GM21367 (cell line): ENCODE data around the gene CABLES2.

ENCODE experiments used
- ATAC-seq: cut with Tn5 transposase; IDR thresholded peaks from one replicate; pipeline ENCODE4 v1.9.1; 2021; ENCODE audit not compliant: unreplicated experiment

The CABLES2 gene

GRCh38 chr20:62418709-62419487 lies 11.8 kb upstream of the CABLES2 start:
- ATAC-seq, result no peak

GRCh38 chr20:62417981-62418708 lies 11.1 kb upstream of the CABLES2 start:
- ATAC-seq, result no peak

GRCh38 chr20:62416651-62417637 lies 9.9 kb upstream of the CABLES2 start:
- ATAC-seq, result no peak

GRCh38 chr20:62415354-62416111 lies 8.4 kb upstream of the CABLES2 start:
- ATAC-seq, result no peak

- no peak for ATAC-seq
Measured at GRCh38 chr20:62413896-62414481, 6.9 kb upstream of the CABLES2 start.

- ATAC-seq, result no peak
Measured at GRCh38 chr20:62413025-62413570, 6.0 kb upstream of the CABLES2 start.

- ATAC-seq, result no peak
Measured at GRCh38 chr20:62412194-62413024, 5.3 kb upstream of the CABLES2 start.

GRCh38 chr20:62411479-62412193 lies 4.6 kb upstream of the CABLES2 start:
- no peak for ATAC-seq

- ATAC-seq, result no peak
Measured at GRCh38 chr20:62410746-62411478, 3.8 kb upstream of the CABLES2 start.

GRCh38 chr20:62409931-62410745 lies 3.1 kb upstream of the CABLES2 start:
- ATAC-seq, result no peak

GRCh38 chr20:62409086-62409853 lies 2.2 kb upstream of the CABLES2 start:
- ATAC-seq, result no peak

- ATAC-seq, result no peak
Measured at GRCh38 chr20:62408640-62409039, 1.6 kb upstream of the CABLES2 start.

GRCh38 chr20:62408055-62408454 lies 970 bp upstream of the CABLES2 start:
- no peak for ATAC-seq

- no peak for ATAC-seq
Measured at GRCh38 chr20:62406635-62407176, 379 bp downstream of the CABLES2 start.

- no peak for ATAC-seq
Measured at GRCh38 chr20:62405981-62406513, 1.0 kb downstream of the CABLES2 start.
